Measurements from ENCODE around the gene DIS3L2.

The DIS3L2 gene

GRCh38 chr2:231955758-231956472 lies 5.6 kb upstream of the DIS3L2 start:
- DNase-seq (ENCODE audit: low read depth), result no peak

- no peak for DNase-seq (ENCODE audit: low read depth)
These were observed 3.4 kb upstream of the DIS3L2 start for GRCh38 chr2:231957913-231958763.

- no peak for DNase-seq (ENCODE audit: low read depth)
These were observed 634 bp upstream of the DIS3L2 start for GRCh38 chr2:231960810-231961348.

GRCh38 chr2:231965102-231965501 lies 3.6 kb downstream of the DIS3L2 start:
- no peak for DNase-seq (ENCODE audit: low read depth)

- no peak for DNase-seq (ENCODE audit: low read depth)
These were observed 5.4 kb downstream of the DIS3L2 start for GRCh38 chr2:231966886-231967285.

- no peak for DNase-seq (ENCODE audit: low read depth)
These were observed 7.3 kb downstream of the DIS3L2 start for GRCh38 chr2:231968820-231969219.

GRCh38 chr2:231970461-231970860 lies 8.9 kb downstream of the DIS3L2 start:
- DNase-seq (ENCODE audit: low read depth), result no peak

GRCh38 chr2:231975001-231975400 lies 13.5 kb downstream of the DIS3L2 start:
- no peak for DNase-seq (ENCODE audit: low read depth)

GRCh38 chr2:231977430-231977829 lies 15.9 kb downstream of the DIS3L2 start:
- no peak for DNase-seq (ENCODE audit: low read depth)

GRCh38 chr2:231984992-231985391 lies 23.5 kb downstream of the DIS3L2 start:
- no peak for DNase-seq (ENCODE audit: low read depth)

GRCh38 chr2:231985823-231986261 lies 24.3 kb downstream of the DIS3L2 start:
- no peak for DNase-seq (ENCODE audit: low read depth)

- no peak for DNase-seq (ENCODE audit: low read depth)
These were observed 25.7 kb downstream of the DIS3L2 start for GRCh38 chr2:231987124-231987727.

- DNase-seq (ENCODE audit: low read depth), result no peak
These were observed 26.8 kb downstream of the DIS3L2 start for GRCh38 chr2:231988179-231988866.

- DNase-seq (ENCODE audit: low read depth), result no peak
These were observed 30.2 kb downstream of the DIS3L2 start for GRCh38 chr2:231991664-231992063.

- no peak for DNase-seq (ENCODE audit: low read depth)
These were observed 31.4 kb downstream of the DIS3L2 start for GRCh38 chr2:231992888-231993287.

GRCh38 chr2:231996797-231997540 lies 35.5 kb downstream of the DIS3L2 start:
- DNase-seq (ENCODE audit: low read depth), result no peak

GRCh38 chr2:231998046-231998445 lies 36.5 kb downstream of the DIS3L2 start:
- DNase-seq (ENCODE audit: low read depth), result no peak

GRCh38 chr2:232000439-232000838 lies 38.9 kb downstream of the DIS3L2 start:
- DNase-seq (ENCODE audit: low read depth), result no peak

- no peak for DNase-seq (ENCODE audit: low read depth)
These were observed 39.6 kb downstream of the DIS3L2 start for GRCh38 chr2:232001073-232001472.

GRCh38 chr2:232006253-232006652 lies 44.7 kb downstream of the DIS3L2 start:
- DNase-seq (ENCODE audit: low read depth), result no peak

- DNase-seq (ENCODE audit: low read depth), result no peak
These were observed 47.6 kb downstream of the DIS3L2 start for GRCh38 chr2:232008907-232009638.
